HG02623 (cell line): ENCODE measurements around the gene ZC3H18.

ENCODE experiments used
- ATAC-seq: cut with Tn5 transposase; IDR thresholded peaks from one replicate; pipeline ENCODE4 v1.9.1; 2021; ENCODE audit warnings: moderate library complexity; ENCODE audit not compliant: unreplicated experiment

The ZC3H18 gene

DNA sequence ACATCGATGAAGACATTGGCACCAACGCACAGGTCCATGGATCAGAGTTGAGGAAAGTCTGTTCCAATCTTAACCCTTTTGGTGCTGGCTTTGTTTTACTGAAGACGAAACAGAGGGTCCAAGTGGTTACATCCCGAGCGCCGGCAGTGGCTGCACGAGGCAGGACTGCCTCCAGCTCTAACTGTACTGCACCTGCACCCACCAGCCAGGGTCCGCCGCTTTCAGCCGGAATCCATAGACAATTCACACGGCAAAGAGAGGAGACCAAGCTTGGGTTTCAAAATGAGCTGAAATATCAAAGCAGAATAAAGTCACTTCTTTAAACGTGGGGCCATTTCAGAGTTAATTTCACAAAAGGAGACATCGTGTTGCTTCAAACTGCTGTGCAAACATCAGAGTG lies 21.2 kb upstream of the ZC3H18 start:
- ATAC-seq, result no peak

DNA sequence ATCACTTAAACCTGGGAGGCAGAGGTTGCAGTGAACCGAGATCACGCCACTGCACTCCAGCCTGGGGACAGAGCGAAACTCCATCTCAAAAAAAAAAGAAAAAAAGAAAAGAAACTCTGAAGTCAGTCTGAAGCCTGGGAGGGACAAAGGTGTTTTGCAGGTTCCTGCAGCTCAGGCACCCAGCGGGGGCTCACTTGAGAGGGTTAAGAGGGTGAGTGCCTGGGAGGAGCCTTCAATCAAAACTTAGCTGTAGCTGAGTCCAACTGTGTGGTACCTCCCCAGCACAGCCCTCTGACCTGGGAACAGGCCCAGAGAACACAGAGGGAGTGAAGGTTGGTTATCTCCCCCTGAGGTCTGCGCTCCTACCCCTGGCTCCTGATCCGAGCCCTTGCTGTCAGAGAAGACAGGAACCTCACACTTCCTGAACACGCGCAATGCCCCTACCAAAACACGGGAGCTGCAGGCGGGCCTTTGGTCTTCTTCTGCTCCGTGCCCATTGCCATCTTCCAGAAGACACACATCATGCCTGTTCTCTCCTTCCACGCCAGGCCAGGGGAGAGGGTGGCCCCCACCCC lies 20.4 kb upstream of the ZC3H18 start:
- no peak for ATAC-seq

DNA sequence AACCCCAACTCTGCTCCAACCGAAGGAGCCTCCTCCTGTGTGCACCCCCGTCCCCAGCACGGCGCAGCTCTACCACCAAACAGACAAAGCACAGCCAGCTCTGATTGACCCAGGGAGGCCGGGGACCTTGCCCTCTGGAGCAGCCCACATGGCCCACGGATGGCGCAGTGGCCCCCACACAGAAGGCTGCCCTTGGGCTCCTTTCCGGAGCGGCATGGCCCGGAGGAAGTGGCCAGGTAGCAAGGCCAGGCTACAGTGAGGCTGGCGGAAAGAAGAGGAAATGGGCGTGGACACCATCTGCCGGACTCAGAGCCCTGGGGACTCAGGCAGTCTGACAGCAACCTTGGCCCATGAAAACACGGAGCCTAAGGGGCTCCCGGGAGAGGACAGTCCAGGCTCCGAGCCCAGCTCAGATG lies 19.9 kb upstream of the ZC3H18 start:
- ATAC-seq, result no peak

DNA sequence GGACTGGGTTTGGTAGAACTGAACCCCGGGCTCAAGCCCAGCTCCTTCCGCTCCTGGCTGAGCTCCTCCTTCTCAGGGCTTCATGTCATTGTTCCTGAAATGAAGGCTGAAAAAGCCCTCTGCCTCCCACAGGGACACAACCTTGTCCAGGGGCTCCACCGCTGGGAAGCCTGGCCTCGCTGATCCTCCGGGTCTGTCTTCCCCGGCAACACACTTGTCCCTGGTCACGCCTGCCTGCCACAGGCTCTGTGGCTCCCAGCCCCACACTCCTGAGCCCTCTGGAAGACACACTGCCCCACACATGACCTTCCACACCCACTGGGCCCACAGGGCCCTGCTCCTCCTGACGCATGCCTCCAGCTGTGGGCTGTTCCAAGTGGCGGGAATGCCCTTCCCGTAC lies 18.0 kb upstream of the ZC3H18 start:
- no peak for ATAC-seq

DNA sequence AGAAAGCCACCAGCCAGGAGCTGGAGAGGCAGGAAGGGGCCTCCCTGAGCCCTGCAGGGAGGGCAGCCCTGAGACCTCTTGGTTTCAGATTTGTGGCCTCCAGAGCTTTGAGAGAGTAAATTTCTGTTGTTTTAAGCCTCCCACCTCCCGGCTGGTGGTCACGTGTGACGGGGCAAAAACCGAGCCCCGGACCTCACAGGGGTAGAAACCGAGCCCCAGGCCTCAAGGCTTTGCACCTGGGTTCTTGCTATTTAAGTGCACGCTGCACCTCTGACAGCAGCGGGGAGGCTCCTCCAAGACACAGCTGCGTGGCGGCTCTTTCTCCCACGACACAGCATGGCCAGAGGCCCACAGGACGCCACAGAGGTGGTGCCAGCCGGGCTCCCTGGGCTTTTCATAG lies 17.4 kb upstream of the ZC3H18 start:
- no peak for ATAC-seq

DNA sequence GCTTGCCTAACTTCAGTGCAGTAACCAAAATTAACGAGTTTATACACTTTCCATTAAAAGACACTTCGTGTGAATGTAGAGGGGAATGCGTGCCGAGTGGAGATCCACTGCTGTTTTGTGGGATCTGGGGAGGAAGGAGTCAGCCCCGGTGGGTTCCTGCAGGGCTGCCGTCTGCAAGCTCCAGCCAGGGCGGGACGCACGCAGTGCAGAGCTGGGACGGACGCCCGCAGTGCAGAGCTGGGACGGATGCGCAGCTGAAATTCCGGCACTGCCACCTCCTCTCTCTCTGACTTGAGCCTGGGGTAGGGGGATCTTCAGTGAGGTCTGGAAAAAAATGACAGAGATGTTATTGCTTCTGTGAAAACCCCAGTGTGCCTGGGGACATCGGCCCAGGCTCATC lies 16.5 kb upstream of the ZC3H18 start:
- ATAC-seq, result no peak

DNA sequence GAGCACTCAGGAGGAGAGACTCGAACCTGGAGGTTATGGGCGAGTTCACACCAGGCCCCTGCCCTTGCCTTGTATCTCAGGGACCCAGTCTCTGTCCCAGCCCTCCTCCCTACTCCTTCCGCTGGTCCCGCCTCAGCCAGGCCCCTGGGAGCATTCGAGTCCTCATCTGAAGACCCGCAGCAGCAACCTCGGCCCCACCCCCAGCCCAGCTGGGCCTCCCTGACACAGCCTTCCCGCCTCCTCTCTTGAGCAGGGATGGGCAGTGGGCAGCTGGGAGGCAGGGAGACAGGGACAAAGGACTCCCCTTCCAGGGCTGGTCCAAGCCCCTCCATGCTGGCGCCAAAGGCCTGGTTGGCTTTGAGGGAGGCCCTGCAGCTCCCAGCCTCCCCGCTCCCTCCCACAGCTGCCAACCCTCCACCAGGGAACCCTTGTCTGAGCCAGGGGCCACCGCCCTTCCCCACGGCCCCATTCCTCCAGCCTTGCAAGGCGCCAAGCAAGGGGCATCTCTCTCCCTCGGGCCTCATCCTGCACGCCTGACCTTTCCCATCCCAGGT lies 15.4 kb upstream of the ZC3H18 start:
- ATAC-seq, result no peak

DNA sequence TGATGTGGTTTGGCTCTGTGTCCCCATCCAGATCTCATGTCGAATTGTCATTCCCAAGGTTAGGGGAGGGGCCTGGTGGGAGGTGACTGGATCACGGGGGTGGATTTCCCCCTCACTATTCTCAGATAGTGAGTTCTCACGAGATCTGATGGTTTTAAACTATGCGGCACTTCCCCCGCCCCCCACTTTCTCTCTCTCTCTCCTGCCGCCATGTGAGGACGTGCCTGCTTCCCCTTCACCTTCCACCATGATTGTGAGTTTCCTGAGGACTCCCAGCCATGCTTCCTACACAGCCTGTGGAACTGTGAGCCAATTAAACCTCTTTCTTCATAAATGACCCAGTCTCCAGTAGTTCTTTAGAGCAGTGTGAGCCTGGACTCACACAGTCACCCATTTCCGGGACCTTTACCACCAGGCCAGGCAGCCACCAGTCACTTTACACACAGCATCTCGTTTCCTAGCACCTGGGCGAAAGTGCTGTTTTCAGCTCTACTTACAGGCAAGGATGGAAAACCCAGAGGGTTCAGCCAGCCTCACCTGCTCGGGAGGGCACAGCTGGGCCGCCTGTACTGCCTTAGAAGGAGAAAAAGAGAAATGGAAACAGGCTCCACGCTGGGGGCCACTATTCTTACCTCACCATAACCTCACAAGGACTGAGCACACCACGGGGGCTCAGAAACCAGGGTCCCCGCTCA lies 13.8 kb upstream of the ZC3H18 start:
- ATAC-seq, result no peak

DNA sequence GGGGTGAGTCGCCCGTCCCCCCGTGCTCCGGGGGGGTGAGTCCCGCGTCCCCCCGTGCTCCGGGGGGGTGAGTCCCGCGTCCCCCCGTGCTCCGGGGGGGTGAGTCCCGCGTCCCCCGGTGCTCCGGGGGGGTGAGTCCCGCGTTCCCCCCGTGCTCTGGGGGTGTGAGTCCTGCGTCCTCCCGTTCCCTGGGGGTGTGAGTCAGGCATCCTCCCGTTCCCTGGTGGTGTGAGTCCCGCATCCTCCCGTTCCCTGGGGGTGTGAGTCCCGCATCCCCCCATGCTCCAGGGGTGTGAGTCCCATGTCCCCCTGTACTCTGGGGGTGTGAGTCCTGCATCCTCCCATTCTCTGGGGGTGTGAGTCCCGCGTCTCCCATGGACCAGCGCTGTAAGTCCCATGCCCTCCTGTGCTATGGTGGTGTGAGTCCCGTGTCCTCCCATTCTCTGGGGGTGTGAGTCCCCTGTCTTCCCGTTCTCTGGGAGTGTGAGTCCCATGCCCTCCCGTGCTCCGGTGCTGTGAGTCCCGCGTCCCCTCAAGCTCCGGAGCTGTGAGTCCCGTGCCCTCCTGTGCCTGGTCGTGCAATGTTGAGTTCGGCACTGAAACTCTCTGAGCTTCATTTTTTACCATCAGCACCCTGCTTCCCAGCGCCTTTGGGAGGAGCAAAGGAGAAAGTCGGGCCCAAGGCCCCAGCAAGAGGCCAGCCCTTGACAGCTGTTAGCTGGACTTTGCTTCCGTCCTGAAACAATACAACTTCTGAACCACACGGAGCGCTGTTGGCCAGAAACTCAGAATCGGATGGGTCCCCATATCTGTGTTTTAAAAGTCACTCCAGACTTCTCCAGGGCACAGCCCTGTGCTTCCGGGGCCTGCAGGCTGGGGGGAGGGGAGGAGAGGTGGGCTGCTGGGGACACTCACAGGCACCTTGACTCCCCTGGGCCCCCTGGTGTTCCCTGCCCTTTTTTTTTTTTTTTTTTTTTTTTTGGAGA lies 11.5 kb upstream of the ZC3H18 start:
- ATAC-seq, result no peak

DNA sequence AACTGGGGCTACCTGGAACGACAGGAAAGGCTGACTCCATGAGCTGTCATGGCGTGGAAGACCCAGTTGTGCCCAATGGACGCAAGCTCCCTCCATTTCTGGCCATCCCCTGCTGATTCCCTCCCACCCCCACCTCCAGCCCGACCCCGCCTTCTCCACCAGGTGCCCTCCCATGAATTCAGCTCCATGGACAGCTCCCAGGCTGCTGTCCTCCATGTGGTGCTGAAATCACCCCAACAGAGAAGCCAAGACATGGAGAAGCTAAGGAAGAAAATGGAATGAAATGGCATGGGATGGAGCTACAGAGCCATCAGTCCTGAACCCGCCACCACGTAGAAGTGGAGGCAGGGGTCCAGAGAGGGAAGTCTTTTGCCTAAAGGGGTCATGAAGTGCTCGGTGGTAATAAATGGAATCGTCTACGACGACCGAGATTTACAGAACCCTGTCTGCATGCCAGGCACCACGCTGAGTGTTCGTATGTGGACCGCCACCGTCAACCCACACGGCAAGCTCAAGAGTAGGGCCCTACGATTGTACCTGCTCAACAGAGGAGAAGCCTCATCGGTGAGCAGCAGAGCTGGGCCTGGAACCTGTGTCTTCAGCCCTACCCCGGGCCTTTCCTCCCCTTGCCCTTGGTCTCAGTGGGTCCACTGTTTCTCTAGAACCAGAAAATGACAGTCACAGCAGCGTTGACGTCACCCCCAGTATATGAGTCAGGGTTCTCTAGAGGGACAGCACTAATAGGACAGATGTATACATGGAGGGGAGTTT lies 9.3 kb upstream of the ZC3H18 start:
- ATAC-seq, result no peak

DNA sequence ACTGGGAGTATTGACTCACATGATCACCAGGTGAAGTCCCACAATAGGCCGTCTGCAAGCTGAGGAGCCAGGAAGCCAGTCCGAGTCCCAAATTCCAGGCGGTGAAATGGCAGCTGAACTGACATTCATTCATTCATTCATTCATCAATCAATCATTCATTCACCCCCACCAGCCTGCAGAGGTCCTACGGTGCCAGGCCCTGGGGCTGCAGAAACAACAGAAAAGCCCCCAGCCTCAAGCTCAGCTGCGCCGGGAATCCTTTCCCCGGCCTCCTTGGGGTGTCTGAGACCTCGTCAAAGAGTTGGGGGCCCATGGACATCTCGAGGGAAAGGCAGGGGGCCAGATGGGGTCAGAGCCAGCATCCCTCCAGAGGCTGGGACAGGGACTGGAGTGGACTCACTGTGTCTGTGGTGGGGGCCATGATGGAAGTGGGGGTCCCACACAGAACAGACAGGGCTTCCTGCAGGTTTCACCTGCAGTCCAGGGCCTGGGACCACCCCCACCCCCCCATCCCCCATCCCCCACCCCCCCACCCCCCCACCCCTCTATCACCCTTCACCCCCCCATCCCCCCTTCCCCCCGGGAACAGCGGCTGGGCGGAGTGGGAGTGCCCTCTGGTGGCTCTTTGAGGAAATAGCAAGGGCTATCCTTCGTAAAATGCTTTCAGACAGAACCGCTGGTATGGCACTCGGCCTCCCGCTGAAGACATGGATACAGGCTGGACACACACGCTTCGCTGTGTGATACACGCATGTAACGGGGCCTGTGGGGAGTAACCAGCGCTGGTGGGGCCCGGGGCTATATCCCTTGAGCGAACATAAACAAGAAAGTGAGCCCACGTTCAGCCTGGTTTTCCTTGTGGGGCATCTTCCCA lies 8.5 kb upstream of the ZC3H18 start:
- ATAC-seq, result no peak

DNA sequence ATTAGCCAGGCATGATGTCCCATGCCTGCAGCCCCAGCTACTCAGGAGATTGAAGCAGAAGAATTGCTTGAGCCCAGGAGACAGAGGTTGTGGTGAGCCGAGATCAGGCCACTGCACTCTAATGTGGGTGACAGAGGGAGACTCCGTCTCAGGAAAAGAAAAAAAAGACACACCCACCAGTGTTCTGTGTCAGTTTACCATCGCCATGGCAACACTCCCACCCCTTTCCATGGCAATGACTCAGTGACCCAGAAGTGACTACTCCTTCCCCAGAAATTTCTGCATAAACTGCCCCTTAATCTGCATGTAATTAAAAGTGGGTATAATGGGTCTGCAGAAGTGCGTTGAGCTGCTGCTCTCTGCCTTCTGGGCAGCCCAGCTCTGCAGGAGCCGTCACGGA lies 4.0 kb upstream of the ZC3H18 start:
- ATAC-seq, result no peak

DNA sequence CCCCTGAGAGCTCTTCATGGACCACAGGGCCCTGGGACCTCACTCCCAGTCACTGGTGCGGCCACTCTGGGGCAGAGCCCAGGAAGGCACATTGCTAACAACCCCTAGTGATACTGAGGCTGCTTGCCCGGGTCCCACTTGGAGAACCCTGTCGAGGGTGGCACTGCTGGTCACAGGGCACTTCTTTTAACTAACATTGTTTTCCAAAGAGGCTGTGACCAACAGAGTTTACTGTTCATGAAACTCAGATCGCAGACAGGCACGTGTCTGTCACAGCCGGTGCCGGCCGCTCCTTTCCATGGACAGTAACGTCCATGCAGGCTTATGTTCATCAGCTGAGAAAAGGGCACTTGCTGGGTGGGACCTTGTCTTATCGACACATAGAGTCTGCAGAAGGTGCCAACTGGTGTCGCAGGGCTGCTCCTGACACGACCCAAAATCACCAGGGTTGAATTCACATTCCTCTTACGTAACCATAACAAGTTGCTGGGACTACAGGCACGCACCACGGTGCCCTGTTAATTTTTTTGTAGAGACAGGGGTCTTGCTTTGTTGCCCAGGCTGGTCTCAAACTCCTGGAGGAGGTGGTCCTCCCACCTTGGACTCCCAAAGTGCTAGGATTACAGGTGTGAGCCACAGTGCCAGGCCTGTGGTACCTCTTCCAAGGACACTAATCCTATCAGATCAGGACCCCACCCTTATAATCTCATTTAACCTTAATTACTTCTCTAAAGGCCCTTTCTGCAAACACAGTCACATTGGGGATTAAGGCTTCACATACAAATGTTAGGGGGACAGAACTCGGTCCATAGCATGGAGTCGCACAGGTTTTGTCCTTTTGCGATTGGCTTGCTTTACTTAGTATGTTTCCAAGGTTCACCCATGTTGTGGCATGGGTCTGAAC lies 1.2 kb upstream of the ZC3H18 start:
- ATAC-seq, result no peak

DNA sequence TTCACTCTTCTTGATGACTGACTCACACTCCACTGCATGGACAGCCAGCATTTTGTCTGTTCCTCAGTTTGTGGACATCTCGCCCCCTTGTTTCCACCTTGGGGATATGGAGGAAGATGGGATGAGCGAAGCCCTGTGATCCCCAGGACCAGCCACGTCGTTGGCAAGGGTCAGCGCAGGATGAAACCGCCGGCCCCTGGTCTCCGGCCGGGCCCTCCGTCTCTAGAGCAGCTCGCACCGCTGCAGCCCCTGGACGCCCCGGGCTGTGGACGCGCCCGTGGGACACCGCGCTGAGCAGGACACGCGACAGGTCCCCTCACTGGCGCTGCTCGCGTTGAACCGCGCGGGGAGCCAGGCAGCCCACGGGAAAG lies 604 bp upstream of the ZC3H18 start:
- ATAC-seq, result peak; percentile 8

DNA sequence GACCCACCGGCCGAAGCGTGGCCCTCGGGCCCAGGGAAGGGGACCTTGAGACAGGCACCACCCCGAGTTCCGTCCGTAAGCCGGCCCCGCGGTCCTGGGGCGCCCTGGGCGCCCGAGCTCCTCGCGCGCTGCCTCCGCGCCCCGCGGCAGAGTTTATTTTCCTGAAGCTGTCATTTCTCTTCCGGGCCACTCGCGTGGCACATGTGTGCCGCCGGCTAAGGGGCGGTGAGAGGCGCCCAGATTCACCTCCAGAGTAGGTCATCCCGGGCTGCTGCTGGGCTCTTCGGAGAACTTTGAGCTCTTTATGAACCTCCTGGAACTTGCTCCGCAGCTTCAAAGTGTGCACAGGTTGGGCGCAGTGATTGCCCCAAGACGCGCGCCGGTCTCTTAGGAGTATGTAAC lies 489 bp downstream of the ZC3H18 start:
- ATAC-seq, result no peak

DNA sequence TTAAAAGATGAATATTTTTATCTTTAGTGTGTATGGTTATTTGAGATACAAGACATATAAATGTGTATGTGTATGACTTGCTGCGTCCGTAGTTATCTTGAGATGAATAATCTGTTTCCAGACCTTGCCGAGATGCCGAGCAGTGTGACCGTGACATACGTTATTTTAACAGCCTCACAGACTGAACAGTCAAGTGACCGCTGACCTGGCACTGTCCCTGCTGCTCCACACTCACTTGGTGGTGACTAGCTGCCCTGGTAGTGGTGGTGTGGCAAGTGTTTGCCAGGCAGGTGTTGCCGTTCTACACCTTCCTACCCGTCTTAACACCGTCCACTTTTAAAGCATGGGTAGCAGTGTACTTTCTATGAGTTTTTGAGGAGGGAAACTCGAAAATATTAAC lies 5.0 kb downstream of the ZC3H18 start:
- ATAC-seq, result no peak

DNA sequence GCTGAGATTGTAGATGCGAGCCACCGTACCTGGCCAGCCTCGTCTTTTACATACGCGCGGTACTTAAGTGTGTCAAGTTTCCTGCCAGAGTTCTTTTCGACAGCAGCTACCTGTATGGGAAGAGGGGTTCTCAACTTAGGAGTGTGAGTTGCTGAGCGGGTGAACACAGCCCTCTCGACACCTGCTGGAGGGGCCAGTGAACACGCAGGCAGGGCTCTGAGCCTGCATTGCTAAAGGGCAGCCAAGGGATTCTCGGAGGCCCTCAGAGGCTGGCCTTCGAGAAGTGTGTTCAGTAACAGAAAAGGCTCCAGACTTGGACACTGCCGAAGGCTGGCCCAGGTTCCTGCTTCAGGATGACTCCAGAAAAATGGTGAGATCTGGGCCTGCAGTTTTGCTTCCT lies 6.1 kb downstream of the ZC3H18 start:
- ATAC-seq, result no peak

DNA sequence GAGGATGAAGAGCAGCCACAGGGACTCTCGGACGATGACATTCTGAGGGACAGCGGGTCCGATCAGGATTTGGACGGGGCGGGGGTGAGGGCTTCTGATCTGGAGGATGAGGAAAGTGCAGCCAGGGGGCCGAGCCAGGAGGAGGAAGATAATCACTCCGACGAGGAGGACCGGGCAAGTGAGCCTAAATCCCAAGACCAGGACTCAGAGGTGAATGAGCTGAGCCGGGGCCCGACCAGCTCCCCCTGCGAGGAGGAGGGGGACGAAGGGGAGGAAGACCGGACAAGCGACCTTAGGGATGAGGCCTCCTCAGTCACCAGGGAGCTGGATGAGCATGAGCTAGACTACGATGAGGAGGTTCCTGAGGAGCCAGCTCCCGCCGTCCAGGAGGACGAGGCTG lies 7.0 kb downstream of the ZC3H18 start:
- no peak for ATAC-seq
